B cell (primary cell): ENCODE results near the gene GRIK5. TPM values are rescaled to one million over a fixed set of nuclear protein-coding genes. Genes with fewer than 3 reads are reported as not detected.

Experiments
- ATAC-seq: fragments of 200-7000 bp; cut with Tn5 transposase; one replicate; pipeline ENCODE4 v1.10.0; 2021; ENCODE audit warnings: low read depth, mild to moderate bottlenecking, moderate number of reproducible peaks, moderate library complexity
- CTCF ChIA-PET: fragments of 350-600 bp; sonication (Branson Sonifier 250); formaldehyde crosslinking; loops from one replicate; lab custom pipeline; 2021; ENCODE audit warnings: antibody characterized with exemption, inconsistent platforms; lab: Charles Lee
- POLR2A ChIA-PET: fragments of 350-600 bp; sonication (Branson Sonifier 250); formaldehyde crosslinking; loops from one replicate; lab custom pipeline; 2021; ENCODE audit warnings: antibody characterized with exemption; lab: Charles Lee
- DNase-seq: peaks from one replicate; pipeline ENCODE4 v3.0.0; 2013
- H2AFZ ChIP-seq: 2 replicates; pipeline ENCODE4 v1.6.1; 2012; ENCODE audit warnings: mild to moderate bottlenecking, low read depth, low read length; ENCODE audit not compliant: insufficient read depth, poor library complexity, severe bottlenecking
- H3K27ac ChIP-seq, 2 donors: 1 replicate in 1 of 2; 2 replicates in 1 of 2; pipeline ENCODE4 v1.5.1; 2012 to 2013; ENCODE audit warnings: low read length in 2 of 2, mild to moderate bottlenecking in 2 of 2, moderate library complexity in 1 of 2
- H3K27me3 ChIP-seq, 4 experiments: fragments of 200-600 bp in 1 of 4; sonication (generic) in 1 of 4; replicated peaks in 1 of 4; 1 replicate in 2 of 4; 2 replicates in 2 of 4; pipeline versions ENCODE4 v1.6.1 to v1.7.0; 2013 to 2016; ENCODE audit warnings: low read length in 3 of 4, mild to moderate bottlenecking in 2 of 4, mixed read lengths in 1 of 4, moderate library complexity in 1 of 4; ENCODE audit not compliant: insufficient read depth in 4 of 4, control insufficient read depth in 3 of 4; ENCODE audit errors: control extremely low read depth in 1 of 4
- H3K36me3 ChIP-seq, 2 experiments: replicated peaks in 1 of 2; 1 replicate in 1 of 2; 2 replicates in 1 of 2; pipeline versions ENCODE4 v1.6.1 to v1.7.1; 2013; ENCODE audit warnings: low read length in 1 of 2; ENCODE audit not compliant: insufficient read depth in 2 of 2, control insufficient read depth in 1 of 2; ENCODE audit errors: control extremely low read depth in 1 of 2, extremely low read depth in 1 of 2
- H3K4me1 ChIP-seq, 2 donors: fragments of 200-600 bp in 1 of 2; sonication (generic) in 1 of 2; 1 replicate in 1 of 2; 2 replicates in 1 of 2; pipeline versions ENCODE4 v1.5.1 to v1.6.1; 2013 to 2017; ENCODE audit warnings: low read length in 2 of 2; ENCODE audit not compliant: control insufficient read depth in 2 of 2, insufficient read depth in 2 of 2
- H3K4me2 ChIP-seq: replicated peaks from 2 replicates; pipeline ENCODE3; 2012; ENCODE audit warnings: mild to moderate bottlenecking, low read depth, low read length; ENCODE audit not compliant: poor library complexity, severe bottlenecking
- H3K4me3 ChIP-seq, 5 experiments: fragments of 200-600 bp in 1 of 5; sonication (generic) in 1 of 5; 1 replicate in 3 of 5; 2 replicates in 2 of 5; pipeline versions ENCODE4 v1.5.1 to v1.7.0; 2011 to 2016; ENCODE audit warnings: low read length in 4 of 5, mild to moderate bottlenecking in 4 of 5, low read depth in 2 of 5, control low read depth in 1 of 5, moderate library complexity in 1 of 5; ENCODE audit not compliant: insufficient read depth in 1 of 5; ENCODE audit errors: control extremely low read depth in 1 of 5, extremely low read depth in 1 of 5
- H3K79me2 ChIP-seq: fragments of 200-600 bp; sonication (generic); one replicate; pipeline ENCODE4 v1.6.0; 2016; ENCODE audit warnings: low read length; ENCODE audit not compliant: control insufficient read depth, insufficient read depth
- H3K9ac ChIP-seq: fragments of 200-600 bp; sonication (generic); 2 replicates; pipeline ENCODE4 v1.6.1; 2017; ENCODE audit warnings: mild to moderate bottlenecking, low read length, moderate library complexity
- H3K9me3 ChIP-seq, 3 donors: one replicate each; pipeline versions ENCODE4 v1.6.1 to v1.7.1; 2013; ENCODE audit warnings: low read length in 2 of 3; ENCODE audit not compliant: control insufficient read depth in 2 of 3, insufficient read depth in 1 of 3; ENCODE audit errors: control extremely low read depth in 1 of 3
- H4K20me1 ChIP-seq: 2 replicates; pipeline ENCODE4 v1.6.0; 2012; ENCODE audit warnings: mild to moderate bottlenecking, low read length; ENCODE audit not compliant: insufficient read depth, control insufficient read depth, poor library complexity, severe bottlenecking
- H3K27ac Mint-ChIP-seq: one replicate; pipeline ENCODE4 v1.8.0; 2021; ENCODE audit warnings: mixed read lengths
- H3K27me3 Mint-ChIP-seq: one replicate; pipeline ENCODE4 v1.8.0; 2021; ENCODE audit warnings: mixed read lengths
- H3K4me1 Mint-ChIP-seq: one replicate; pipeline ENCODE4 v1.8.0; 2021; ENCODE audit warnings: mixed read lengths
- H3K4me3 Mint-ChIP-seq: one replicate; pipeline ENCODE4 v1.8.0; 2021; ENCODE audit warnings: mixed read lengths
- H3K9me3 Mint-ChIP-seq: one replicate; pipeline ENCODE4 v1.8.0; 2022; ENCODE audit warnings: mixed read lengths; ENCODE audit not compliant: insufficient read depth
- EZH2 ChIP-seq: IDR thresholded peaks from 2 replicates; pipeline ENCODE4 v1.6.1; 2012; ENCODE audit warnings: borderline replicate concordance, low read depth, mild to moderate bottlenecking, moderate library complexity, low read length; ENCODE audit not compliant: insufficient read depth, poor library complexity, severe bottlenecking
- WGBS: methylation state at CpG from one replicate; pipeline ENCODE4 v1.1.5; 2013; ENCODE audit warnings: missing lambda C conversion rate; ENCODE audit not compliant: insufficient coverage; 5-methylcytosine and 5-hydroxymethylcytosine counted together
- intact Hi-C: fragments of 100-400 bp; cut with micrococcal nuclease; formaldehyde crosslinking; loops from one replicate; pipeline ENCODE4 v1.10.0; 2022
- polyA plus RNA-seq: library from polyadenylated mRNA; depleted of rRNA; stranded (reverse); fragments of >200 nt; gene quantifications from 2 replicates; pipeline ENCODE4 v1.2.3, GENCODE V29; 2012
- total RNA-seq, 2 donors: library from RNA; stranded (reverse); fragments of 120-200 nt in 1 of 2; gene quantifications; 1 replicate in 1 of 2; 2 replicates in 1 of 2; pipeline versions ENCODE4 v1.2.3 to v1.2.4, GENCODE V29; 2013 to 2022
- TF ChIP-seq, protein P1 (sequence below): fragments of 200-600 bp; IDR thresholded peaks from one replicate; pipeline ENCODE4 v1.8.0; 2022; ENCODE audit warnings: antibody characterized with exemption, mild to moderate bottlenecking

Gene GRIK5
- total and polyA plus RNA-seq, 2 donors (not counting 1 experiment from before 2014, with no cell fraction given), result 0.09 to 0.27 TPM

DNA sequence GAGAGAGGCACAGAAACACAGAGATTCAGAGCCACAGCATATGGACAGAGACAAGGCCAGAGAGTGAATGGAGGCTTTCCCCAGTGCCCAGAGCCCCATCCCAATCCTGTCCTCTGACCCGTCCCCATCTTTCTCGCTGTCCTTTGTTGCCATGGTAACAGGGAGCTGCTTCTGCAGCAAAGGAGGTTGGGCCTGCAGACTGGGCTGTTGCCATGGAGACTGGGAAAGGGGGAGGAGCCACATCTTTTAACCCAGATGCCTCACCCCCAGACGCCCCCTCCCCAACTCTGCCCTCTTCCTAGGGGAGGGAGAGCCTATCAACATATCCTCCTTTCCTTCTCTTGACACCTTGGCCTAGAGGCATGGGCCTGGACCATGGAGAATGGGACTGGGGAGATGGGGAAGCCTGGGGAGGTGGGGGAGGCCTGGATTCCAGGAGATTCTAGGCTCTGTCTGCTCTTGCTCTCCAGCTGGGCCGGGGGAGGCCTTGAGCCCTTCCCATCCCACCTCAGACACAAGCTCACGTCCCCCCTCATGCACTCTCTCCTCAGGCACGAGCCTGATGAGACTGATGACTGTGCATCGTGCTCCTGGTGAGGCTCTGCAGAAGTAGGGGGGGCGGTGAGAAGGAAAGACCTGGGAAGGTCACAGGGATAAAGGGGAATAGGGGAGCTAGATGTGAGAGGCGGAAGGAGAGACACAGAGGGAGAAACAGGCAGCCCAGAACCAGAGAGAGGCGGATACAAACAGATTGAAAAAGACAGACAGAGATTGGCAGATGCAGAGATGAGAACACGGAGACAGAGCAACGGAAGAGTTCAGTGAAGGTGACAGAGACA is 73.8 kb downstream of the GRIK5 start:
- Histone ChIP-seq H2AFZ (no peak overlapping the region), H3K4me1 (peaks cover 29 to 33% of the 10 kb centered on the region in 2 donors), H3K4me3 (peak overlapping the region in 1 of 5 experiments; percentile 9), H3K36me3 (no peaks in the 10 kb centered on the region), H3K9ac (no peak overlapping the region), H3K4me2 (no peak overlapping the region), H3K27ac (no peak overlapping the region), H4K20me1 (no peaks in the 10 kb centered on the region), H3K9me3 (peaks cover 0 to 16% (median 0%) of the 10 kb centered on the region in 3 donors), H3K79me2 (no peaks in the 10 kb centered on the region), H3K27me3 (peaks cover 0 to 74% (median 37%) of the 10 kb centered on the region in 4 experiments)
- H3K27ac Mint-ChIP-seq, result peak overlapping the region; percentile 2
- 51% methylated on average over 5 of the region's 12 CpGs for WGBS
- TF ChIP-seq, protein P1, sequence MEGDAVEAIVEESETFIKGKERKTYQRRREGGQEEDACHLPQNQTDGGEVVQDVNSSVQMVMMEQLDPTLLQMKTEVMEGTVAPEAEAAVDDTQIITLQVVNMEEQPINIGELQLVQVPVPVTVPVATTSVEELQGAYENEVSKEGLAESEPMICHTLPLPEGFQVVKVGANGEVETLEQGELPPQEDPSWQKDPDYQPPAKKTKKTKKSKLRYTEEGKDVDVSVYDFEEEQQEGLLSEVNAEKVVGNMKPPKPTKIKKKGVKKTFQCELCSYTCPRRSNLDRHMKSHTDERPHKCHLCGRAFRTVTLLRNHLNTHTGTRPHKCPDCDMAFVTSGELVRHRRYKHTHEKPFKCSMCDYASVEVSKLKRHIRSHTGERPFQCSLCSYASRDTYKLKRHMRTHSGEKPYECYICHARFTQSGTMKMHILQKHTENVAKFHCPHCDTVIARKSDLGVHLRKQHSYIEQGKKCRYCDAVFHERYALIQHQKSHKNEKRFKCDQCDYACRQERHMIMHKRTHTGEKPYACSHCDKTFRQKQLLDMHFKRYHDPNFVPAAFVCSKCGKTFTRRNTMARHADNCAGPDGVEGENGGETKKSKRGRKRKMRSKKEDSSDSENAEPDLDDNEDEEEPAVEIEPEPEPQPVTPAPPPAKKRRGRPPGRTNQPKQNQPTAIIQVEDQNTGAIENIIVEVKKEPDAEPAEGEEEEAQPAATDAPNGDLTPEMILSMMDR, result no peak
- no peak for TF ChIP-seq EZH2
- DNase-seq, result no peak
- intact Hi-C loops, result no loop called here
- H3K27me3 Mint-ChIP-seq, result peaks cover 64% of the 10 kb centered on the region
- H3K9me3 Mint-ChIP-seq, result no peaks in the 10 kb centered on the region
- H3K4me3 Mint-ChIP-seq, result peak overlapping the region; percentile 74
- ATAC-seq, result no peak
- H3K4me1 Mint-ChIP-seq, result peaks cover 44% of the 10 kb centered on the region
- POLR2A ChIA-PET, result no interaction called here
- CTCF ChIA-PET, result interaction anchor here (0.7 kb wide), 1 partner anchor 201 kb away, joined by 4 read pairs; no protein-coding TSS in a partner anchor
